Left cardiac atrium (tissue), 4 donors: ENCODE measurements around the gene FECH. TPM values are rescaled to one million over a fixed set of nuclear protein-coding genes. Genes with fewer than 3 reads are reported as not detected.
A peak's percentile ranks its signal among the peaks of the same experiment; 100 is the strongest.

ENCODE experiments used
- ATAC-seq, 2 donors: fragments of 200-7000 bp; cut with Tn5 transposase; one replicate each; pipeline ENCODE4 v1.9.1; 2020; ENCODE audit warnings: mild to moderate bottlenecking in 2 of 2, moderate library complexity in 2 of 2
- DNase-seq: peaks from one replicate; pipeline ENCODE4 v3.0.0-alpha.2; 2020
- intact Hi-C, 2 donors: fragments of 100-400 bp; cut with DNase I; formaldehyde crosslinking; loops; one replicate each; pipeline versions ENCODE4 v1.14.1 to v1.15.1; 2022 to 2023
- total RNA-seq, 2 donors: library from RNA; stranded (reverse); fragmentation: NEBNext Ultra II Directional; extraction: Animal tissue kit (Norgen Biotek cat#: 25700); gene quantifications; one replicate each; pipeline ENCODE4 v1.2.1, GENCODE V29; 2021
- donor health status: DM: no; HTN: yes; CAD: no.
- donor health status: DM: no; HTN: yes; CAD: no; lungs with severe emphysema.
- donor health status: DM: yes; HTN: yes; CAD: no.
- donor health status: Dilated cardiomyopathy.

The FECH gene
- total RNA-seq, 2 donors from 2014 or later, result 20.8 to 25.2 TPM

DNA sequence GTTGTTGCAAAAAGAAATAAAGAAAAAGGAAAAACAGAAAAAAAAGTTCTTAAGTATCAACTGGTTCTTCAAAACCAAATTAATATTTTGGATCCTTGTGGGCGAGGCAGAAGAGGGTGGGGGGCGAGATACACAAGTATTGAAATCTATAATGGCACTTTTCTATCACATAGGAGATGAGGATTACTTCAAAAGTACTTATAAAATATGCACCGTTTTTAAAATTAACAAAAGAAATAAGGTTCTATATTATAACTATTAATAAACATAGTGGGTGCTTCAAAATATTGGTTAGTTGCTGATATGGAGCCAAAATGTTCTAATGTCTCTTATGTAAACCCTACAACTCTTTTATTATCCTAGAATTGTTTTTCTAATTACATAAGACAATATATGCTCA lies 2.1 kb downstream of the FECH start:
- DNase-seq (no peak), ATAC-seq (no peak)
- intact Hi-C loops, result no loop called here

DNA sequence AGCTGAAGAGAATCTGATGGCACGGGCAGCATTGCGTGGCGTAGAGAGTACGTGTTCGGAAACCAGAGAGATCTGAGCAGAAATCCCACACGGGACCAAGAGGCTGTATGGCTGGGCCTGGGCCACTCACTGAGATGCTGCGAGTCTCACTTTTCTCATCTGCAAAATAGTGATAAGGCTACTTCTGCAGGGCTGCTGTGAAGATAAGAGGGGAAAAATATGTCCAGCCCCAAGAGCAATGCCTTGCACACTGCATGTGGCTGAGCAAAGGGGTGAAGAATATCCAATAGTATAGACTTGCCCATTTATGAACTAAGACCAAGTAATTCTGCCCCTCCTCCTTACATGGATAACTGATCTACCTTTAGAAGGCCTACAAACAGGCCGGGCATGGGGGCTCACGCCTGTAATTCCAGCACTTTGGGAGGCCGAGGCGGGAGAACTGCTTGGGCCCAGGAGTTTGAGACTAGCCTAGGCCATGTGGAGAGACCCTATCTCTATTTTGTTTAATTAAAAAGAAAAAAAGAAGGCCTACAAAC lies 3.1 kb downstream of the FECH start:
- DNase-seq, result no peak
- no peak for ATAC-seq
- intact Hi-C loops, result no loop called here

DNA sequence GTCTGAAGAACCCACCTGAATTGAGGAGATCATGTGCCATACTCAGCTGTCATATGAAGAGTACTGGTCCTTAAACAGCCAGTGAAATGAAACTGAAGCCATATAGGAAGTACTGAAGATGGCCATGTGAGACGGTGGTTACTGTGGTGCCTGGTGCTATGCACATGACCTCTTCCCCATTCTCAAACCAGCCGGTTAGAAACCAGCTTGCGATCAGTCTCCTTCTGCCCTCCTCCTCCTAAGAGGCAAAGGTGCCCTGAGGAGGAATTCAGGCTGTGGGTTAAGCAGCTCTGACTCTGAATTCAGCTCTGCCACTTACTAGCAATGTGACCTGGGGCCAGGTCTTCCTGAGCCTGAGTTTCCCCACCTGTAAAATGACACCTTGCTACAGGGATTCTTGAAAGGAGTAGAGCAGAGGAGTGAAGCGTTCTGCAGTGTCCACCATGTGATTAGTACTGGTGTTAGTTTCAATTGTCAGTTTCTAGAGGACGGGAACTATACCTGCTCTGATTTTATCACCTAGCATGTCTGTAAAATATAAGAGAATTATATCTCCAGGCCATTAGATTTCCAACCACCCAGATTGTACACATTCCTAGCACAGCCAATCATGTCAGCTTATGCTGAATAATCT lies 5.1 kb downstream of the FECH start:
- DNase-seq (no peak), ATAC-seq (peak in 1 of 2 donors; percentile 39)
- intact Hi-C loops, result no loop called here

DNA sequence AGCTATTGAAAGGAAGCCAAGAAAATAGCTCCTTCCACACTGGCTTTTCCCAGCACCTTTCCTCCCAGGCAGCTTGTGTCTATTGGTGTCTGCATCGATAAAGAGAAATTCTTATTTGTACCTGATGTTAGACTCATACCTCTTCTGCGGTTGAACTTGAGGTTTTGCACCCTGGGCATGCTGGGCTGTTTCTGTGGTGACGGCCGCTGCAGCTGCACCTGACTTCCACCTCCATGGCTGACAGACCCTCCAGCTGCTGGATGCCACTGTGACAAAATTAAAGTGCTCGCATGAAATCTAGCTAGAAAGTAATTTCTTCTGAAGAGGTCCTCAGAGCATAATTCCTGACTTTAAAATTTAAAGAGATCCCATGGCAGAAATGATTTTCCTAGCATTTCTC lies 6.6 kb downstream of the FECH start:
- intact Hi-C loops, result no loop called here
- ATAC-seq (no peak), DNase-seq (no peak)

DNA sequence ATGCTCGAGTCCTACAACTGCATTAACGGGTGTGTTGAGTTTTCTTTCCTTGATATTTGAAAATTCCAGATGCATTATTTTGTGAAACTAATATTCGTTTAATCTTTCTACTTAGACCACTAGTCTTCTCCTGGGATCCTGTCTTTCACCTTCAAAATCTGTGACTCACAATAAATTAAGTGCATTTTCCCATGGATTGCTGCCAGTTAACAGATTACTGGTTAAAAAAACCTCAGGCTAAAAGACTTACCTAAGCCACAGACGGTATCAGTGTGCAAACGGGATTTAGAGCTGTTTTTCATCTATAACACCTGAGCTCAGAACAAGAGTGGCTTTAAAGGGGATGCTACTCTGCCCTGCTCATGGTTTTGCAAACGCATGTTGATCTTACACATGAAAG lies 10.2 kb downstream of the FECH start:
- ATAC-seq (no peak), DNase-seq (no peak)
- intact Hi-C loops, result no loop called here

DNA sequence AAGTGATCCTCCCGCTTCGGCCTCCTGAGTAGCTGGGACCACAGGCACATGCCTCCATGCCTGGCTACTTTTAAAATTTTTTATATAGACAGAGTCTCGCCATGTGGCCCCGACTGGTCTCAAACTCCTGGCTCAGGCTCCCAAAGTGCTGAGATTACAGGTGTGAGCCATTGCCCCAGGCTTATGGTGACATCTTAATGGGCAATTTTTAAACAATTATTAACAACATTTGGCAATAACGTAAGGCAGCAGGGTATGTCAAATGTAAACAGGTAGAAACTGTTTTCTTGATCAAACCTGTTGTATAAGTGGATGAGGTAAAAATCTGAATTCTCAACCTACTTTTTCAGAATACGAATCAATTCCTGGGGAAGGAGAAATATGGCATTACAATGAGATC lies 11.0 kb downstream of the FECH start:
- ATAC-seq (no peak), DNase-seq (no peak)
- intact Hi-C loops, result no loop called here

DNA sequence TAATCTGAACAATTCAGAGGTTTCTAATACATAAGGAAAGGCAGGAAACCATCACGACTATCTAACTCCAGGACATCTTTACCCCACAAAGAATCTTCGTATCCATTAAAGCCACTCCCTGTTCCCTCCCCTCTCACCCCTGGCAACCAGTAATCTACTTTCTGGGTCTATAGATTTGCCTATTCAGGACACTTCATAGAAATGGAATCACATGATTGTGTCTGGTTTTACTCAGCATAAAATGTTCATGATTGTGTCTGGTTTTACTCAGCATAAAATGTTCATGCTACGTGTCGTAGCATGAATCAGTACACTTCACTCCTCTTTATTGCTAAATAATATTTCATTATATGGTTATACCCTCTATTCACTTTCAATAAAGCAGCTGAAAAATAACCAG lies 11.6 kb downstream of the FECH start:
- intact Hi-C loops, result no loop called here
- ATAC-seq, result no peak
- DNase-seq, result no peak

DNA sequence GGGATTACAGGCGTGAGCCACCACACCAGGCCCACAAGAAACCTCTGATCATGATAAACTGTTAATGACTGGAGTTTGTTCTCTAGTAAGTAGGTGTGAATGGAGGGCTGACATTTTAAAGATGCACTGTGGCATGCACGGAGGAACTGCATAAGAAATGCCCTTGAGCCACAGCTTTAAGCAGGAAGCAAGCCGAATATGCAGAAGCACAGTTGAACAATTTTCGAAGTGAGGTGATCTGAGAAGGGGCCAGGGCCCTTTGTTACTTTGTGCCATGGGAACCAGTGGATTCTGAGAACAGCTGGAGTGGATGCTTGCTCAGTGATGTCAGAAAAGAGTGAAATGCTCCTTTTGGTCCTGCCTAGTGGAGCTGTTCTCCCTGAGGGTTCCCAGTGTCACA lies 16.3 kb downstream of the FECH start:
- no peak for DNase-seq
- intact Hi-C loops, result no loop called here
- no peak for ATAC-seq

DNA sequence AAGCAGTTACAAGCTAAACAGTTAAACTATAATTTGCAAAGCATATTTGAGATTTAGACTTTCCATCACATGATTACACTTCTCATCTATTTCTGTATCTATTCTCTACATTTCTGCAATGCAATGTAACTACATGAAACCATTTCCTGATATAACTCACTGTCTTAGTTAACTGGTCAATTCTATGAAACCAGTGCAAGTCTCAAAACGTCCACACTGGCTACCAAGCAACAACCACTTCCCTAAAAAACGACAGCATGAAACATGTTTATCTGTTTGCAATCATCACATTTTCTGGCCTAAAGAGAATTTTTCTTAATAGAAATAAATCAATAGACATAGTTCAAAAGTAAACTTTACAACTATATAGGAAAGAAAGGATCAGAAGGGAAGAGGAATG lies 17.4 kb downstream of the FECH start:
- ATAC-seq (no peak), DNase-seq (no peak)
- intact Hi-C loops, result loop anchor here (10.0 kb wide), 2 partner anchors 824 to 864 kb away; no protein-coding TSS in a partner anchor

DNA sequence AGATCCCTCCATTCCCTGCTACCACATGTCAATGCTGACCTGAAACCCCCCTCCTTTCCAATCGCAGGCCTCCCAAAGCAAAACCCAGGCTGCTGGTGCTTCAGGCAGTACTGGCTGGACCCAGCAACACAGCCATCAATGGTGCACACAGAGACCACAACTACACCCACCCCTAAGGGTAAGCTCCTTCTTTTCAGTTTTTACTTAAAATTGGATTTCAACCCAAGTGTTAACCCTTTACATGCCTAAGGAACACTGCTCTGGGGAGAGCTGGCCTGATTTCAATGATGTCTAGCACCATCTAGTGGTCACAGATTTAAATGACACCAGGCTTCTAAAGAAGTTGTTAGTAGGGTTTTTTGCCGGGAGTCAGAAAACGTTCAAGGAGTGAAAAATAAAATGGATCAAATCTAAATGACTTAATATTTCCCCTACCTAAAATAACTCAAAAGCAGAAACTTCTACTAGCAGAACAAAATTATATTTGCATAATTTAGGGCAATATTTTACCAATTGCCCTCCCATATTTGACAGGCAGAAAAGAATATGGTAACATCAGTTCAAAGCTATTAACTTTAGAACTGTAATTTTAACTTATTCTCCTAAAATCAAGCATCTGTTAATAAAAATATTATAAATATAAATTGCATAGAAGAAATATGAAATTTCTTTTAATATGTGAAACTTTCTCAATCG lies 24.6 kb downstream of the FECH start:
- DNase-seq (no peak), ATAC-seq (peak; percentile 31 to 50)
- intact Hi-C loops, result loop anchor here (5.0 to 10.0 kb wide), 3 partner anchors 815 to 857 kb away; no protein-coding TSS in a partner anchor

DNA sequence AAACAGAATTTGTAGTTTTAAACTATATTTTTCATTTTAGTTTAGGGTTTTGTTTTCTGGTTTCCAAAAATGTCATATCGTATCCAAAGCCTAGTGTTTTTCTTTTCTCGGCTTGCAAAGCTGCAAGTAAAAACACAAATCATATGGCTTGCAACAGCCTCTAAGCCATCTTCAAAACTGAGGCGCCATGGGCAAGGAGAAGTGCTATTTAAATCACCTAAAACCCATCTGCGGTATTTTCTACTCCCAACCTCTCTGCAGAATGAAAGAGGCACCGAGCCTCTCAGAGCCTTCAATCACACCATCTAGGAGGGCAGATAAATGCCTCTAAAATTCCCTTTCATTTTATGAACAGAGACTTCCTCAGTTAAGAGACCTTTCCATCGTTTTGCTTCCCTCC lies 25.2 kb downstream of the FECH start:
- intact Hi-C loops, result loop anchor here (5.0 to 10.0 kb wide), 3 partner anchors 814 to 856 kb away; no protein-coding TSS in a partner anchor
- no peak for ATAC-seq
- no peak for DNase-seq

DNA sequence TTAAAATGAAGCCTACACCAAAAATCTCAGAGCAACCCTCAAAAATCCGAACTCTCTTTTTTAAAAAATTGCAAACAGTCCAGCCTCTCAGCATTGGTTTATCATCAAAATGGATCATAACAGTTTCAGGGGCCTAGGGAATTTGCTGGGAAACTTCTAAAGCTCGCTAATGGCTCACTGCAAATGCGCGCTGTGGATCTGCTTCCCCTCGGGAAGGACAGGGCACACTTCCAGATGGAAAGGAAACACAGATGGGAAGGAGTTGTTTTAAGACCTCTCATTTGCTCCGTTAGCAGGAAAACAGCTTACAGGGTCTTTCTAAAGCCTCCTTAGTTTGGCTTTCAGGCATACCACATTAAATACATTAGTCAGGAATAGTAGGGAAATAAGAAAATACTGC lies 27.2 kb downstream of the FECH start:
- intact Hi-C loops, result no loop called here
- ATAC-seq (no peak), DNase-seq (no peak)

DNA sequence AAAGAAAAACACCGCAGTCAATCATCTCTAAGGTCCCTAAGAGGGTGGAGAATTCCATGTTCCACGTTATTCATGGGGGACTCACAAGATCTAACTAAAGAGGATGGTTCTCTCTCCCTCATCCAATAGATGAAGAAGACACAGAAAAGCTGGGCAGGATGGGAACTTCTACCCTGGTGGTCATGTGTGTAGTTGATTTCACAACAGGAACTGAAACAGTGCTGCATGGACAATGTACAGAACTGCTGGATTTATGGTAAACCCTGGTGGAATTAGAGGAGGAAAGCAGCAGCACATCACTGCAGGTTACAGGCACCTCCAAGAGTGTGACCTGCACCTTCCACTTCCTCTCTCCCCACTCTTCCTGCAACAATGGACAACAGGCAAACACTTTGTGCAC lies 31.4 kb downstream of the FECH start:
- ATAC-seq, result no peak
- intact Hi-C loops, result no loop called here
- DNase-seq, result no peak

DNA sequence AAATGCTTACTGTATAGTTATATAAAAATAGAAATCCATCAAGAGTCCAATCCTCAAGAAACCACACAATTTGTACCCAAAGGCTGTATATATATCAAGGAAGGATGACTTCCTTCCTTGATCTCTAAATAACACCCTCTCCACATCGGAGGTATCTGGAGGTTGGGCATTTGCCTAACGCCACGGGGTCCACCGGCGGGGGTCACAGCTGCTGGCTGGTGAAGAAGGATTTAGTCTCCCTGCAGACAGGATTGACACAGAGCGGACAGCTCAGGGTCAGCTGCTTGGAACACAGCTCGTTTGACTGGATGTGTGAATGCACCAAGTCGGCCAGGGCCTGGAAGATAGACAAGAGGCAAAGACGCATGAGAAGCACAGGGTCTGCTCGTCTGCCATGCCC lies 36.0 kb downstream of the FECH start:
- DNase-seq, result no peak
- intact Hi-C loops, result no loop called here
- ATAC-seq, result no peak

DNA sequence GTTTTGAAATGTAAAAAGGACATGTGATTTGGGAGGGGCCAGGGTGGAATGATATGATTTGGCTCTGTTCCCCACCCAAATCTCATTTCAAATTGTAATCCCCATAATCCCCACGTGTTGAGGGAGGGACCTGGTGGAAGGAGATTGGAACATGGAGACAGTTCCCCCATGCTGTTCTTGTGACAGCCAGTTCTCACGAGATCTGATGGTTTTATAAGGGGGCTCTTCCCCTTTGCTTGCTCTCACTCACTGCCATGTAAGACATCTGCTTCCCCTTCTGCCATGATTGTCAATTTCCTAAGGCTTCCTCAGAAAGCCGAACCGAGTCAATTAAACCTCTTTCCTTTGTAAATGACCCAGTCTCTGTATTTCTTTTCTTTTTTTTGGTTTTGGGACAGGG lies 39.2 kb downstream of the FECH start:
- intact Hi-C loops, result no loop called here
- ATAC-seq (no peak), DNase-seq (no peak)

DNA sequence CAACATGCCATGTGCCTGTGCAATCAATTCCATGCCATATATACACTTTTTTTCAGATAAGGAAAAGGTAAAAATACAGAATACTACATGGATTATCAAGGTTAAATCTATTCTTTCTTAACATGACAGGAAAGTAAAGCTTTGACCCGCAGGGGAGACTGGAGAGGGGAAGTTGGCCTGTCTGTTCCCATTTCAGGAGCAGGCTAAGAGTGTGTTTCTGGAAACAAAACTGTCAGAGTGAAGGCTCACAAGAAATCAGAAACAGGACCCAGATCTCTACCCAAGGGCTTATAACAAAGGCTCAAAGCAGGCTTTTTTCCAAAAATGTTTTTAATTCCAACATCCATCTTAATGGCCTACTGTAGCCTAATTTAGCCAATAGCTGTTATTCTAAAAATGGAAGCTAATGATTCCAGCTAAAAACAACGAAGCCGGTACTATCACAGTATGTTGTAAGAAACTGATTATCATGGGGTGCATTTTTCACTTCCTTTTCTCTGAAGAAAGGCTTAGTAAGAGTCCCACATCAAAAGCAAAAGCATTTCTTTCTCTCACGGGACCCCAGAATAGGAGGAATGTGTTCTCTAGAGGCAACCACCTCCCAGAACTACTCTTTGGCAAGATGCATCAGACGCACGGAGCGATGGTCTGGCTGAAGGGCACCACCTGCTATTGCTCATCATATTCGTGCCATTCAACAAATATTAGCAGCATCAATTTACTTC lies 41.4 kb downstream of the FECH start:
- ATAC-seq, result no peak
- no peak for DNase-seq
- intact Hi-C loops, result no loop called here

DNA sequence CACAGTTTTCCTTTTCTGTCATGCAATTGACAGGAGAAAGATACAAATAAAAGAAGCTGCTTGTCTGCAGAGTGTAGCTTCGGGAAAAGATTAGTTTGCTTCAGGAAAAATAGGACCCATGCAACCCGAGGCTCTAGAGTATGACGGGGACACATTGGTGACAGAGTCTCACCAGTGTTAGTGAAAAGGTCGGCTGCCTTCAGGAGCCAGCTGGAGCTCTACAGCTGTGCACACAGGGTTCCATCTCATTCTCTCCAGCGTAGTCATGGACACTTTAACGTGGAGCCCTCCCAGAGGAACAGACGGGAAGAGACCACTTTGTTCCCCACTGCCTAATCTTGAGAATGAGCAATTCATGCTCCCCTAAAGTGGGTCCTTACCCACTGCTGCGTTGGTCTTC lies 42.9 kb downstream of the FECH start:
- intact Hi-C loops, result no loop called here
- DNase-seq, result no peak
- ATAC-seq, result no peak

DNA sequence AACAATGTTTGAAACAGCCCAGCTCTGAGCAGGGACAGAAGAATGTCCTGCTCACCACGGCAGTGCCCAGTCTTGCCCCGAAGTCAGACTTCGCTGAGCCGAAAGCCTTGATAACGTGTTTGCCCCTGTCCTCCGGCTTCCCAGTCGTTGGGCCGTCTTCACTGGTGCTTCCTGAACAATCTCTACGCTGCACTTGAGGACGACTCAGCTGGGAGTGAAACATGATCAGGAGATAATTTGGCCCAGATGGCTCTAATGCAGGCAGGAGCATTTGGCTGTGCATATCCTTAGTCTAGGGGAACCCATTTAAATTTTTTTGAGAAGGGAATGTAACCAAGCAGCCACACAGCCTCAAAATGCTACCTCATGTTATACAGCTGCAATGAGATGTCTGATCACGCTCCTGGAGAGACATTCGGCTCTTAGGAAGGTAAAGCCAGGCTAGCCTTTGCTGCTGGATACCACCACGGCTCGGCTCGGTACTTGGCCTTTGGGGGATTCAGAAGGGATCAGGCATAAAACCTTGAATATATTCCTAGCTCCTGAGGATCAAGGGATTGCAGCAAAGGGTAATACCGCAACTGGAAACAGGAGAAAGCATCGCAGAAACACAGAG lies 43.6 kb downstream of the FECH start:
- intact Hi-C loops, result no loop called here
- DNase-seq, result no peak
- ATAC-seq, result no peak

DNA sequence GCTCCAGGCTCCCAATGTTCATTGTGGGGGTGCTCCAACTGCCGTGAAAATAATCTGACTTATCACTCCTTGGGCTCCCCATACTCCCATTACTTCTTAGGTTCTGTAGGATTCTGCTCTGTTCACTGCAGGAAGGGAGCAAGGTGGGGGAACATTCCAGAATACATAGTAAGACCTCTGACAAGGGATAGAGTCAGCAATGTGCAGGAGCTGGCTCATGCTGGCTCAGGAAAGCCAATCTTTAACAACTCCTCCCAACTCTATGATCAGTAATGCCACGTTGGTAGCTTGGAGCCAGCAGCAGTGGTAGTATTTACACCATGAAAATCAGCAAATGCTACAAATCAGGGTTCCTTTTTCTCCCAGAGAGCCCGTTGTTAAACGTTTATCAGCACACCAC lies 44.4 kb downstream of the FECH start:
- intact Hi-C loops, result no loop called here
- DNase-seq (no peak), ATAC-seq (no peak)

DNA sequence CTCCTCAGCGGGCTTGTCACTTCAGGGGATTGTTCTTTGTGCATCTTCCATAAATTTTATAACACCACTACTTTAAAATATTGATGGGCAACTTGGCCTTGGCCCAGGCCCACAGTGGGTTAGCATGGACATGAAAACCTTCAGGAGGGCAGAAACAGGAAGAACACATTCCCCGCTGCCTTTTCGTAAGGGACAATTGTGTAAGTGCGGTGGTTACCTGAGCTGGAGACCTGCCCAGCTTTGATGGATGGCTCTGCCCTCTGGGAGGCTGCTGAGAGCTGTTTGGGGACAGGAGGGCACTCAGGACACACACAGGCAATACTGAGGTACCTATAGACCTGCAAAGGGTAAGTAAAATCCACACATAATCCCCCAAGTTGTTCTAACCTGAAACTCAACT lies 46.8 kb downstream of the FECH start:
- intact Hi-C loops, result no loop called here
- DNase-seq, result no peak
- ATAC-seq, result no peak
